ENCODE measurements around the gene ITPK1.

The ITPK1 gene

GRCh38 chr14:92934196-92935085 is 181.3 kb downstream of the ITPK1 start:
- DNase-seq = no peak
- Histone ChIP-seq H3K23ac (ENCODE audit: low read length in 2 of 2) (no peak overlapping the region), H4K91ac (ENCODE audit: low read length) (no peak overlapping the region), H3K9ac (ENCODE audit: low read length) (no peak overlapping the region), H2BK120ac (ENCODE audit: low read depth, low read length) (no peak overlapping the region), H3K27ac (ENCODE audit: low read length, poor library complexity, severe bottlenecking) (no peak overlapping the region), H2AFZ (ENCODE audit: low read depth, low read length) (no peak overlapping the region), H4K8ac (ENCODE audit: low read length) (no peak overlapping the region), H3K4me2 (ENCODE audit: low read length, poor library complexity, severe bottlenecking) (no peak overlapping the region), H2AK5ac (ENCODE audit: low read length, severe bottlenecking) (no peak overlapping the region), H2BK12ac (ENCODE audit: low read length in 2 of 2) (no peak overlapping the region), H3K36me3 (ENCODE audit: control insufficient read depth in 1 of 2, insufficient read depth in 2 of 2, low read depth in 1 of 2, low read length in 2 of 2) (peaks cover 0 to 8% of the 10 kb centered on the region in 2 experiments), H3K4me3 (ENCODE audit: insufficient read depth in 1 of 2, low read depth in 1 of 2, low read length in 2 of 2) (no peak overlapping the region), H2BK15ac (ENCODE audit: low read depth, poor library complexity, severe bottlenecking) (no peak overlapping the region), H3K4me1 (ENCODE audit: control insufficient read depth, insufficient read depth, low read depth, low read length) (no peaks in the 10 kb centered on the region), H2BK5ac (ENCODE audit: low read depth, low read length, poor library complexity, severe bottlenecking) (no peak overlapping the region), H3K79me1 (replicated peaks; ENCODE audit: low read length, poor library complexity, severe bottlenecking) (no peaks in the 10 kb centered on the region), H3K27me3 (ENCODE audit: control insufficient read depth in 1 of 2, insufficient read depth in 1 of 2, low read length in 2 of 2) (peaks cover 10 to 59% of the 10 kb centered on the region in 2 experiments), H3K4ac (ENCODE audit: low read depth in 1 of 2, low read length in 2 of 2) (no peak overlapping the region), H3K9me3 (ENCODE audit: control insufficient read depth, low read length) (no peaks in the 10 kb centered on the region), H3K18ac (ENCODE audit: low read depth in 1 of 2, low read length in 2 of 2) (no peak overlapping the region), H3K14ac (ENCODE audit: low read length in 2 of 2) (no peak overlapping the region)
- WGBS = 87% methylated on average over 19 of the region's 19 CpGs

GRCh38 chr14:92933481-92933880 is 182.2 kb downstream of the ITPK1 start:
- no peak overlapping the region for H4K8ac ChIP-seq (ENCODE audit: low read length)
- DNase-seq = no peak

GRCh38 chr14:92932448-92933395 is 183.0 kb downstream of the ITPK1 start:
- Histone ChIP-seq H2AK5ac (ENCODE audit: low read length, severe bottlenecking) (no peak overlapping the region), H3K4ac (ENCODE audit: low read depth in 1 of 2, low read length in 2 of 2) (no peak overlapping the region), H3K23ac (ENCODE audit: low read length in 2 of 2) (no peak overlapping the region), H4K8ac (ENCODE audit: low read length) (no peak overlapping the region), H4K91ac (ENCODE audit: low read length) (no peak overlapping the region), H2BK120ac (ENCODE audit: low read depth, low read length) (no peak overlapping the region), H3K36me3 (ENCODE audit: control insufficient read depth in 1 of 2, insufficient read depth in 2 of 2, low read depth in 1 of 2, low read length in 2 of 2) (peaks cover 0 to 7% of the 10 kb centered on the region in 2 experiments), H3K27ac (ENCODE audit: low read length, poor library complexity, severe bottlenecking) (no peak overlapping the region), H3K9me3 (ENCODE audit: control insufficient read depth, low read length) (no peaks in the 10 kb centered on the region), H3K4me3 (ENCODE audit: insufficient read depth in 1 of 2, low read depth in 1 of 2, low read length in 2 of 2) (no peak overlapping the region), H2BK12ac (ENCODE audit: low read length in 2 of 2) (no peak overlapping the region), H2BK5ac (ENCODE audit: low read depth, low read length, poor library complexity, severe bottlenecking) (no peak overlapping the region), H3K79me1 (replicated peaks; ENCODE audit: low read length, poor library complexity, severe bottlenecking) (no peaks in the 10 kb centered on the region), H3K14ac (ENCODE audit: low read length in 2 of 2) (no peak overlapping the region), H3K4me1 (ENCODE audit: control insufficient read depth, insufficient read depth, low read depth, low read length) (no peaks in the 10 kb centered on the region), H2BK15ac (ENCODE audit: low read depth, poor library complexity, severe bottlenecking) (no peak overlapping the region), H3K18ac (ENCODE audit: low read depth in 1 of 2, low read length in 2 of 2) (no peak overlapping the region), H3K9ac (ENCODE audit: low read length) (no peak overlapping the region), H2AFZ (ENCODE audit: low read depth, low read length) (no peak overlapping the region), H3K4me2 (ENCODE audit: low read length, poor library complexity, severe bottlenecking) (no peak overlapping the region), H3K27me3 (ENCODE audit: control insufficient read depth in 1 of 2, insufficient read depth in 1 of 2, low read length in 2 of 2) (peaks cover 14 to 77% of the 10 kb centered on the region in 2 experiments)
- DNase-seq = no peak
- whole genome bisulfite sequencing = 91% methylated on average over 34 of the region's 35 CpGs

More at GRCh38 chr14:92933481-92933880, 182.2 kb downstream of the ITPK1 start:
- 76% methylated on average over 8 of the region's 8 CpGs for WGBS
- Histone ChIP-seq H3K4me1 (ENCODE audit: control insufficient read depth, insufficient read depth, low read depth, low read length) (no peaks in the 10 kb centered on the region), H2BK5ac (ENCODE audit: low read depth, low read length, poor library complexity, severe bottlenecking) (no peak overlapping the region), H3K4me2 (ENCODE audit: low read length, poor library complexity, severe bottlenecking) (no peak overlapping the region), H3K23ac (ENCODE audit: low read length in 2 of 2) (no peak overlapping the region), H3K9ac (ENCODE audit: low read length) (no peak overlapping the region), H4K91ac (ENCODE audit: low read length) (no peak overlapping the region), H3K18ac (ENCODE audit: low read depth in 1 of 2, low read length in 2 of 2) (no peak overlapping the region), H3K14ac (ENCODE audit: low read length in 2 of 2) (no peak overlapping the region), H3K27ac (ENCODE audit: low read length, poor library complexity, severe bottlenecking) (no peak overlapping the region), H2AFZ (ENCODE audit: low read depth, low read length) (no peak overlapping the region), H2AK5ac (ENCODE audit: low read length, severe bottlenecking) (no peak overlapping the region), H3K9me3 (ENCODE audit: control insufficient read depth, low read length) (no peaks in the 10 kb centered on the region), H3K4ac (ENCODE audit: low read depth in 1 of 2, low read length in 2 of 2) (no peak overlapping the region), H2BK12ac (ENCODE audit: low read length in 2 of 2) (no peak overlapping the region), H2BK15ac (ENCODE audit: low read depth, poor library complexity, severe bottlenecking) (no peak overlapping the region), H3K4me3 (ENCODE audit: insufficient read depth in 1 of 2, low read depth in 1 of 2, low read length in 2 of 2) (no peak overlapping the region), H2BK120ac (ENCODE audit: low read depth, low read length) (no peak overlapping the region), H3K79me1 (replicated peaks; ENCODE audit: low read length, poor library complexity, severe bottlenecking) (no peaks in the 10 kb centered on the region), H3K36me3 (ENCODE audit: control insufficient read depth in 1 of 2, insufficient read depth in 2 of 2, low read depth in 1 of 2, low read length in 2 of 2) (peaks cover 0 to 7% of the 10 kb centered on the region in 2 experiments), H3K27me3 (ENCODE audit: control insufficient read depth in 1 of 2, insufficient read depth in 1 of 2, low read length in 2 of 2) (peaks cover 10 to 69% of the 10 kb centered on the region in 2 experiments)

Data from mesenchymal stem cell (in vitro differentiated cells and primary cell).